IPS DF 19.7 (cell line): ENCODE measurements around the gene PLA2G6.
A peak's percentile ranks its signal among the peaks of the same experiment; 100 is the strongest.

Source experiments
- DNase-seq: peaks from one replicate; pipeline ENCODE4 v3.0.0-alpha.2; 2013; ENCODE audit warnings: low read depth, low spot score

The PLA2G6 gene, protein sequence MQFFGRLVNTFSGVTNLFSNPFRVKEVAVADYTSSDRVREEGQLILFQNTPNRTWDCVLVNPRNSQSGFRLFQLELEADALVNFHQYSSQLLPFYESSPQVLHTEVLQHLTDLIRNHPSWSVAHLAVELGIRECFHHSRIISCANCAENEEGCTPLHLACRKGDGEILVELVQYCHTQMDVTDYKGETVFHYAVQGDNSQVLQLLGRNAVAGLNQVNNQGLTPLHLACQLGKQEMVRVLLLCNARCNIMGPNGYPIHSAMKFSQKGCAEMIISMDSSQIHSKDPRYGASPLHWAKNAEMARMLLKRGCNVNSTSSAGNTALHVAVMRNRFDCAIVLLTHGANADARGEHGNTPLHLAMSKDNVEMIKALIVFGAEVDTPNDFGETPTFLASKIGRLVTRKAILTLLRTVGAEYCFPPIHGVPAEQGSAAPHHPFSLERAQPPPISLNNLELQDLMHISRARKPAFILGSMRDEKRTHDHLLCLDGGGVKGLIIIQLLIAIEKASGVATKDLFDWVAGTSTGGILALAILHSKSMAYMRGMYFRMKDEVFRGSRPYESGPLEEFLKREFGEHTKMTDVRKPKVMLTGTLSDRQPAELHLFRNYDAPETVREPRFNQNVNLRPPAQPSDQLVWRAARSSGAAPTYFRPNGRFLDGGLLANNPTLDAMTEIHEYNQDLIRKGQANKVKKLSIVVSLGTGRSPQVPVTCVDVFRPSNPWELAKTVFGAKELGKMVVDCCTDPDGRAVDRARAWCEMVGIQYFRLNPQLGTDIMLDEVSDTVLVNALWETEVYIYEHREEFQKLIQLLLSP

DNA sequence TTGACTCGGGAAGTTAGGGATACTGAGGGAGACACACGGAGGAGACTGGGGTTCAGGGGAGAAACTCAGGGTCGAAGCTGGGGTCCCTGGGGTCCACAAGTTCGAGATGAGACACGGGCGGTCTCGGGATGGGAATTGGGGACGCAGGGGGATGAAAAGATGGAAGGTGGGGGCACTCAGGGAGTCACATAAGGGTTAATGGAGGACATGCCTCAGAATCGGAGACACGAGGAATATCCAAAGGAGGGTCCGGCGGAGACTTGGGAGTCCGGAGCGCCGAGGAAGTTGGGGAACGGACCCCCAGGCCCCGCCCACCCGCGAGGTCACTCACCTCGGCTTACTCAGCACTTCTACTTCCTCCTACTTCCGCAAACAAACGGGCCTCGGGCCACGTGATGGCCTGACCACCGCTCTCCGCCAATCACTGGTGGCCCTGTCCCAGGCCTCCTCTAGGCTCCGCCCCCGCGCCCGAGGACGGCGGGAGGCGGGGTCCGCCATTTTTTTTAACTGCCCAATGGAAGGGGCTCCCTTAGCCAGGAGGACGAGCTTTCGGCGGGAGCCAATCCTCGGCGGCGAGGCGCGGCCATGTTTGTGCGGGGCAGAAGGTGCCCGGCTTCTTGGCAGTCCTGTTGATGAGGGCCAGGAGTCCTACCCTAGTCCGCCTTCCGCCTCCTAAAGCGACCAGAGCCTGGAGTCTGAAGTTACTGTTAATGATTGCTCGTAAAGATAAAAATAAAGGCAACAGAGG lies at the start of gene PLA2G6:
Gene PLA2G6, minus strand, starts transcription at position 378 of the 748 bp plus-strand sequence. CDS start 12,404 bp downstream, outside the sequence.
- peak; percentile 96 for DNase-seq

DNA sequence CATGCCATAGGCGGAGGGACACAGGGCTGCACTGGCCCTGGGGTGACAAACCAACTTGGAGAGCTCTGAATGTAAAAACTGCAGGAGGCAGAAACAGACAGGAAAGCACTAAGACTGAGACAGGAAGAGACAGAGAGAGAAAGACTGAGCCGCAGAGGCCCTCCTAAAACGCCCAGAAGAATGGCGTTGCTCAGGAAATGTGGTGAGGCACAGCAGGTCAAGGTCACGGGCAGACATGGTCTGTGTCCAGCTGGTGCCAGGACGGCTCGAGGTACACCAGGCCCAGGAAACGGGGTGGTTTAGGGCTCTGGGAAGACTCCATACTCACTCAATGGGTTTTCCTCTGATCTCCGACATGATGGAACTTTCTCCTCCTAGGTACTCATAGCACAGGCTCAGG lies 49.3 kb upstream of the PLA2G6 start:
- DNase-seq: no peak

DNA sequence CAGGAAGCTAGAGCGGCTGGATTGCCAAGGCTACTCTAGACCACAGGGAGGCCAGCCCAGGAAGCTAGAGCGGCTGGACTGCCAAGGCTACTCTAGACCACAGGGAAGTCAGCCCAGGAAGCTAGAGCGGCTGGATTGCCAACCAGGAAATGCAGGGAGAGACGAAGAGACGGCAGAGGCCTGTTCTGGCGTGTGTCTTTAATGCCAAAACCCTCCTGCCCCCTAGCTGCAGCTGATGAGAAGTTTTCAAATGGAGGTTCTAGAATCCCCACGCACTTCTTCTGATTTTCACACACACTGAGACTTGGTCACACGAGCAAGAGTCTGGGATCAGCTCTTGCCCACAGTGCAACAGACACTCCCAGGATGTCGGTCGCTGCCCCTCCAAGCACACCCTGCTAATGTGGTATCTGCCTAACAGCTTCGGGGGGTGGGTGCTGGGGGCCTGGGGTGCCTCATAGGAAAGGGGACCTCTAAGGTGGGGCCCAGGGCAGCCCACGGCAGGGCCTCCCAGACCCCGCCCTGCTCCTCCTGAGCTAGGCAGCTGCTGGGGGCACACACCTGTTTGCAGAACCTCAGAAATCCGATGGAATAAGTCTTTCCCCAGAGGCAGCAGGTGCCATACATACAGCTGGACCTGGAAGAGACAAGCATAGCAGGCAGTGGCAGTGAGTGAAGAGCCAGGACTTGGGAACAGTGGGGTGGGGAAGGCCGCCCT lies 48.6 kb upstream of the PLA2G6 start:
- no peak for DNase-seq

DNA sequence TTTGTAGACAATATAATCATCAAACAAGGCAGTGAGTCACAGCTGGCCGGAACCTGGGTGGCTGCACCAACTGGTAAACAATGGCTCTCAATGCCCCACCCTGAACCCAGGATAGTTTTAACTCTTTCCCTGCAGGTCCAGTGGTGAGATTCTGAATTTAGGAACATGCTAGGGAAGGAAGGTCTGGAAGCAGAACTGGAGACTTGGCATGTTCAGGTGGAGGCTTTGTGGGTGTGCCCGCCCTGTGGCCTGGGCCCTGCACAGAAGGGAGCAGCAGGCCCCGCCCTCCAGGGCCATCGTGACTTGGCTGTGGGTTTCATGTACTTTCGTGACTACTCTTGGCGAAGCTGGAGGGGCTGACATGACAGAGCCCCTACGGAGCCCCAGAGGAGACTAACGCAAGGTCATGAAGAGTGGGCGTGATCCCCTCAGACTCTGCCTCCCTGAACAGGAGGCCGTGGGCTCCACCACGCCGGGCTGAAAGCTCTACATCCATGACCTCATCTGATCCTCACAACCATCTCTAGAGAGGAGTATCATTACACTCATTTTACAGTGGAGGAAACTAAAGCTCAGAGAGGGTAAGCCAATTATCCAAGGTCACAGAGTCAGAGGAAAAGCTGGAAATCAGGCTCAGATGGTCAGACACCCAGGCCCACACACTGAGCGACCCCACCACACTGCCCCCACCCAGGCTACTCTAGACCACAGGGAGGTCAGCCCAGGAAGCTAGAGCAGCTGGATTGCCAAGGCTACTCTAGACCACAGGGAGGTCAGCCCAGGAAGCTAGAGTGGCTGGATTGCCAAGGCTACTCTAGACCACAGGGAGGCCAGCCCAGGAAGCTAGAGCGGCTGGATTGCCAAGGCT lies 47.5 kb upstream of the PLA2G6 start:
- no peak for DNase-seq

DNA sequence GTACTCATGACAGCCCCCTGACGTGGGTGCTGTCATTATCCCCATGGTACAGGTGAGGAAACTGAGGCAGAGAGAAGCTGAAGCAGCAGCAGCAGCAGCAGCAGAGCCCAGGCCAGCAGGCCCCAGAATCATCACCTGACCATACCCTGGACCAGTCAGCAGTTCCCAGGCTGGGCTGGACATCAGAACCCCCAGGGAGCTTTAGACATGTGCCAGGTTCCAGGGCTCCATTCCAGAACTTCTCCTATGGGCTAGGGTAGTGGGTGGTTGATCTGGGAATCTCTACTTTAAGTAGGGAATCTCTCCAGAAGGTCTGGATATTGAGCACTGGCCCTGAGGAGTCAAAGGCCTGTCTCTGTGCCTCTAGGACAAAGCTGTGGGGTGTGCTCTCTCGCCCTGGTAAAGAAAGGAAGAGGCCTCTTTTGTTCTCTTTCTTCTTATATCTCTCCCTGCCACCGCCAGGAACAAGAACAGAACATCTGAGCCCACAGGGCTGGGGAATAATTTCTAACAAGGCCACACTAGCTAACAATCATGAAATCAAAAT lies 46.8 kb upstream of the PLA2G6 start:
- DNase-seq: no peak

DNA sequence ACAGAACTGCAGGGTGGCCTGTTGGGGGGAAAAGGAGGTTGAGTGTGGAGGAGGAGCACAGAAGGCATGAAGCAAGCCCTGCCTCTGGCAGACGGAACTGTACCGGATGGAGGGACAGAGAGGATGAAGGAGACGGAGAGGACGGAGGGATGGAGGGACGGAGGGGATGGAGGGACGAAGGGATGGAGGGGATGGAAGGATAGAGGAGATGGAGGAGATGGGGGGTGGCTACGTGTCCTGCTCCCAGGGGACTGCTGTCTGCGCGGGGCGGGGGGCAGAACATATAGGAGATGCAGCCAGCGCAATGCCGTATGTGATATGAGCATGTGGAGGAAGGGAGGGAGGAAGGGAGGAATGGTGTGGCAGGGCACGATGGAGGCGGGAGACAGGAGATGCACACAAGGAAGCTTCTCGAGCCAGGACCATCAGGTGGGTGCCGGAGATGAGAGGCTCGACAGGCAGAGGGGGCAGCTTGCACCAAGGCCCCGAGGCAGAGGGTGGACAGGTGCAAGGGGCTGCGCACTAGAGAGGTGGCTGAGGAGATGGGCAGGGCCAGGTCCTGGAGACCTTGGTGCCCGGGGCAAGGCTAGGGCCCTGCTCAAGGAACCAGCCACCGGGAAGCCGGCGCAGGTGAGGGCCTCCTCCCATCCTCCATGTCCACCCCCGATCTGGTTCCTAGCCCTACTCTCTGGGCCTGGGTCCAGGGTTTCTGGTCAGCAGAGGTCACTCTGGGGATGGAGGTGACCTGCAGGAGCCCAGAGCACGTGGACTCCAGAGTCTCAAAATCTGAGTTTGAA lies 45.4 kb upstream of the PLA2G6 start:
- no peak for DNase-seq

DNA sequence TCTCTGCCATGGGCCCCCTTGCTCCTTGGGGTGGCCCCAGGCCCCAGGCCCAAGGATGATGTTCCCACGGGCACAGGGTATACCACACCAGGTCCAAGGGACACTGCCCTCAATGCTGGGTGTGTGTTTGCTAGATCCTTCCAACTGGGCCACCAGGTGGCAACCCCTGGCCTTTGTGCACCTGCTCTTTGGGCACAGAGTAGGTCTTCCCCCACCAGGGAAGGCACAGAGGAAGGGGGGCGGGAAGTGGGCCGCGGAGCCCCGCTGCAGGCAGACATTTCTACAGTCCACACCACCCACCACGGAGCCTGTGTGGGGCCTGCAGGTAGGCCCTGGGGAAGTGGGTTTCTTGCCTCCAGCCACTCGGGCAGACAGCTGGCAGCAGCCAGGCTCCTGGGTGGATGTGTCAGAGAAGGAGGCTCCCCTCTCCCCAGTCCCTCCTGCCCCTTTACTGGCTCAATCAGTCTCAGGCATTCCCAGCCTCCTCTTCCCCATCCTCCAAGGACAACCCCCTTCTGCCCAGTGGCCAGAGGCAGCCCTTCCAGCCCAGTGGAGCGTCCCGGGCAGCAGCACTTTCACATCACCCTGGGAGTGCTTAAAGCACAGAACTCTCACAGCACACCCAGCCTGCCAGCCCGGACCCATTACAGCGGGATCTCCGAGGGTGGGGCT lies 41.8 kb upstream of the PLA2G6 start:
- no peak for DNase-seq

DNA sequence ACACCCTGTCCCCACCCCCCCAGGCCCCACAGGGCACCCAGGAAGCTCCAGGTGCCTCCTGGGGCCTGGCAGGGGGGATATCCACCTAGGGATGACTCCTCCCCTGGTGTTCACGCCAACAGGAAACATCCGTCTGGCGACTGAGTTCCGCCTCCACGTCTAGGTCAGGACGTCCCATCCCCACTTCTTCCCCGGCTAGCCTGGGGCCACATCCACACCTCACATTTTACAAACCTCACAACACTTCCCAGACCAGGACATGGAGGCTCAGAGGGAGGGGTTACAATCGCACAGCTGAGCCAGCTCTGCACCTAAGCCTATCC lies 41.1 kb upstream of the PLA2G6 start:
- no peak for DNase-seq

DNA sequence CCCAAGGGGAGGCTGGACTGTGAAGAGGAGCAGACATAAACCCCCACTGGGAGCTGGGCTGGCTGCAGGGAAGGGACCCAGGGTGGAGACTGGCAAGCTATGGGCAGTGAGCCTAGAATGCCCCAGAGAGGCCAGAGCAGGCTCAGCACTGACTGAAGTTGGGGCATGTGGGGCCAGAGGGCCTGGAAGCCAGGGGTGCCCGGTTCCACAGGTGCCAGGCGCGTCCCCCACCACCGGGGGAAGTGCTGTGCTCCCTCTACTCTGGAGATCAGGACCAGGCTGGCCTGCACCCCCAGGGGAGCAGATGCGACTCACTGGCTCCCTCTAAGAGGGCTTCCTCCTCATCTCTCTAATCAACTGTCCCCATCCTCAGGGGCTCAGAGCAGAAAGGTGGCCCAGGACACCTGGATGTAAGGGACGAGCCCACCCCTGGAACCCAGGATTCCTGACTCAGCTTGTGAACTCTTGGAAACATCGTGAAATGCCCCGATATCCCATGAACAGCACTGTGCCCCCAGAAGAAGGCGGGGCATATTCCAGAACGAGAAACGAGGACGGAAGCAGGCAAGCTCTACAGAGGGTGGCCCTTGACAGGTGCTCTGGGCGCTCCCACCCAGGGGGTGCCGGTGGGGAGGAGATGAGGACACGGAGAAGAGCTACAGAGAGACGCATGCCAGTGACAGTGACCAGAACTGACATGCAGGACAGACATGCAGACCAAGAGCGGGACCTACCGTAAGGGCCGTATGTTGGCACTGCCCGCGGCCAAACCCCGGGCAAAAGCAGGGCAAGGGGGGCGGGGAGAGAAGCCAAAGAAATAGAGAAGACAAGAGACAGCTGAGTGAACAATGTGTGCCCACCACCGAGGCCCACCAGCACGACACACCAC lies 40.5 kb upstream of the PLA2G6 start:
- DNase-seq: no peak

DNA sequence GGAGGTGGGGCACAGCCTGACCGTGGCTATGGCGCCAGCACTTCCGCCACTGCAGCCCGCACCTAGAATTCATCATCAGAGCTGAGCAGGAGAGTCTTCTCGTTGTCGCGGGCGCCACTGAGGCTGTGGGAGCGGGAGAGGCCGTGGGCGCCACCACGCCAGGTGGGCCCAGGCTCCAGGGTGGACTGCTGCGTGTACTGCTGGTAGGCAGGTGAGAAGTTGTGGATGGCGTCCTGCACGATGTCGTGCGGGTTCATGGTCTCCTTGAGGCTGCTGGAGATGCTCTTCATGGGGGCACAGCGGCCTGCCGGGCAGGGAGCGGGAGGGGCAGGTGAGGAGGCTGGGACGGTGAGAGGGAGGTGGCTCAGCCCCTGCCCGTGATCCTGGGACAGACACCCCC lies 39.8 kb upstream of the PLA2G6 start:
- no peak for DNase-seq

DNA sequence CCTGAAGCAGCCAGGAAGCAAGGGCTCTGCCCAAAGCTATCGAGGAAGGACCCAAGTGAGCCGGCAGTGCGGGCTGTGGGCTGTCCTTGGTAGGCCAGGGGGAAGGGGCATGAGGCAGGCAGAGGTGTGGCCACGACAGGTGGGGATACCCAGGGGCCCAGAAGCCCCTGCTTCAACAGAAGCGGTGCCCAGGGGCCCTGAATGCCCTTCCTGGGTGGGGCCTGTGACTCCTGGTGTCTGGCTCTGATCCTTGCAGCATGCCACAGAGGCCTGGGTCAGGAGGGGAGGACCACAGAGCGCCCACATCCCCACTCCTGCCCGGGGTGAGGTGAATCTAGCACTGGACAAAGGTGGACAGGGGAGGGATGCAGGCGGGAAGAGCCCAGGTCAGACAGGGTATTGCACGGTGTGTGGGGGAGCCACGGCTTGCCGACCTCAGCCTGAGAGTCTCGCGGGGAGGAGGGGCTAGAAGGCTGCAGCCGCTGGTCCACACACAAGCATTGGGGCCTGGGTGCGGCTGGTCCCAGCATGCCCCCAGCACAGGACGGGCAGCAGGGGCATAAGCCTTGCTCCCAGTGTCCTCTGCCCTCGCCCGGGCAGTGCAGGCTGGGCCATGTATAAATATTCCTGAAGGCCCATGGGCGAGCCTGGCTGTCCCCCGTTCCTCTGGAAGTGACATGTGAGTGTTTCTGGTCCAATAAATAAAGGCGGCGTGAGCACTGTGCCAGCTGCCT lies 39.2 kb upstream of the PLA2G6 start:
- DNase-seq: no peak

DNA sequence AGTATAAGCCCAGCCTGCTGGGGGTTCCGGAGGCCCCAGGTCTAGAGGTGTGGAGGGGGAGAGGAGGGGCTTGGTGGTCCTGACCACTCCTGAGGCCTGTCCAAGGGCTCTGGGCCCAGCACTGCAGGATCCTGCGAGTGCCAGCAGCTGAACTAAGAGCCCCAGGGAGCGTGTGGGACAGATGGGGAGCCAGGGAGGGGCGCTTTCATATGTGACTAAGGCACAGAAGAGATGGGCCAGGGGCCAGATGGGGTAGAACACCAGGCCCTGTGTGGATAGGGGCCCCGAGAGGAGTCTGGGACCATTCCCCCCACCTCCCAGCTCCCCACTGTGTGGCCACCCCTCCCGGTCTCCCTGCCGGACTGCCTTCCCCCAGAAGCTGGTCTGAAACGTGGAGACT lies 38.5 kb upstream of the PLA2G6 start:
- no peak for DNase-seq

DNA sequence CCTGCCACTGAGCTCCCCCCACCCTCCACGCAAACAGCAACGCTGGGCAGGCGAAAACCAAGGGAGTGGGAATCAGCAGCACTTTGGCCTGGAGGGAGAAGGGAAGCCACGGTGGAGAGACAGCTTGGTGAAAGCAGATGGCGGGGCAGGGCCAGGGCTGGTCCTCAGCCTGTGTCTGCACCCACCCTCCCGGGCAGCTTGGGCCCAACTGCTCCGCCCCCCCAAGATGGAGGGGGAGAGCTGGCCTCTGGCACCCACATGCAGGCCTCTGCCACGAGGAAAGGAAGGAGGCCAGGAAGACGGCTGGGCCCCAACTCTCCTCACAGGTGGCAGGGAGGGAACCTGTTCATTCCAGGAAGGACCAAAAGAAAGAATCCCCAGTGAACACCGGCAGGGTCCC lies 38.0 kb upstream of the PLA2G6 start:
- no peak for DNase-seq

DNA sequence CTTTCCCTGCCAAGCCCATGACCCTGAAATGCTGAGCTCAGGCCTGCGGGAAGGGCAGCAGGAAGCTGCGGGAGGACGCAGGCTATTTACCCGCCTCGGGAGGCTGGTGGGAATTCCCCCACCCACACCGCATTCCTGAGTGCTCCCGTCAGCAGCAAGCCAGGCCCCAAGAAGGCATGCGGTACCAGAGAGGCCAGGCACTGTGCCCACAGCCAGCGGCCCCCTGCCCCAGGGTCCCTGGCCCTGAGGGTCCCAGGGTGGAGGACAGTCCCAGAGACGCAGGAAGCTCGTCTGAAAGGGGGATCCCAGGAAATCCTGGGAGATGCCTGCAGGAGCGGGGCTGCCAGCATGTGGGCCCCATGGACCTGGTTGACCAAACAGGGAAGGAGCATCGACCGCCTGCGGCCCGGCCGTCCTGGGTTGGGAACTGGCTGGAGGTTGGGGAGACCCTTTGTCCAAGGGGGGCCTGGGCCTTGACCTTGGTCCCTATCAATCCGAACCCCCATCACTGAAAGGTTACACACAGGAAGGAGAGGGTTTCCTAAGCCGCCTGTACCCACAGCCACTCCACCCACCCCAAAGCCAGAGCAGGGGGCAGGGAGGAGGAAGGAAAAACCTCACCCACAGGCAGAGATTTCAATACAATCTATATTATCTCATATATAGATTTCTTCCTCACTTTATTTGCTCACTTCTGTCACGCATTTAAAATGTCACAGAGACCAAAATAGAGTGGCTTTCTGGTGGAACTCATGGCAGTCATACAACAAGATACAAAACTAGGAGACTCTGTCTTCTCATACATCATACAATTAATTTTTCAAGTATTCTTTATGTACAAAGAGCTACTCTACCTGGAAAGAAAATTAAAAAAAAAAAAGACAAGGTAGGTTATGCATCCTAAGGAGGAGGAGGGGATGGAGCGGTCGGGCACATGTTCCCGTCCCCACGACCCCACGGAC lies 37.3 kb upstream of the PLA2G6 start:
- no peak for DNase-seq

DNA sequence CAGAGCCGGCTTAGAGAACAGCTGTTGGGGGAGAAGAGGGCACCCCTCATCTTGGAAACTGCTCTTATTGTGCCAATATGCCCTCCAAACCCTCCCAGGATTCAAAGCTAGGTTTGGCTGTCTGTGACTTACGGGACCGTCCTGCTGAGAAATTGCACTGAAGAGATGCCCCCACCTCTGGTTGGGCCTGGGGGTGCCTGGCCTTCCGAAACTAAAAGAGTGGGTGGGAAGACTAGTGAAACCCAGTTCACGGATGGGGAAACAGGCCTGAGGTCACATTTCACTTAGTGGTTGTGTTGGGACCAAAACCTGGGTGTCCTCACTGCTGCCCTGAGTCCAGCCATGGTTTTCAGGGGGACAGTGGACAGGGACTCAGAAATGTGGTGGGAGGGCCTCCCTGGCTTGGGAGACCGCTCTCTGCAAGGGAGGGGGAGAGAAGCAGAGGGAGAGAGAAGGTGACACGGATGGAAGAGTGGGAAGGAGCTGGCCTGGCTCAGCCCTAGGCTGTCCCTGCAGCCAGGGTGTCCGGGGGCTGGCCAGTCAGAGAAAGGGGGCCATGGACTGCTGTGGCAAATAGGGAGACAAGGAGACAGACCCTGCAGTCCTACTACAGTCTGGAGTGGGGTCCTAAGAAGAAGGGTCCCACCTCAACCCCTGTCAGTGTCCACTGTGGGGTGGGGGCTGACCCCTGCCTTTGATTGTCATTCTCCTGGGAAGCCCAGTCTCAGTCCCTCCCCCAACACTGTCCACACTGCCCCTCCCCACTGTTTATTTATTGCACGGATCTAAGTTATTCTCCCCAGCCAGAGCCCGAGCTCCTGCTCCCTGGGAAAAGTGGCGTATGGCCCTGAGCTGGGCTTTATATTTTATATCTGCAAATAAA lies 33.8 kb upstream of the PLA2G6 start:
- no peak for DNase-seq
